HuH-7.5 (cell line): Measurements from ENCODE around the gene ESPL1.
A peak's percentile ranks its signal among the peaks of the same experiment; 100 is the strongest.
"Not testable (repeated sequence)": the region's sequence is repeated elsewhere in the genome, so short reads cannot be mapped to it uniquely, and the experiment has no call there.

Source experiments
- DNase-seq: peaks from one replicate; pipeline ENCODE4 v3.0.0; 2011; ENCODE audit warnings: low spot score

The ESPL1 gene

DNA sequence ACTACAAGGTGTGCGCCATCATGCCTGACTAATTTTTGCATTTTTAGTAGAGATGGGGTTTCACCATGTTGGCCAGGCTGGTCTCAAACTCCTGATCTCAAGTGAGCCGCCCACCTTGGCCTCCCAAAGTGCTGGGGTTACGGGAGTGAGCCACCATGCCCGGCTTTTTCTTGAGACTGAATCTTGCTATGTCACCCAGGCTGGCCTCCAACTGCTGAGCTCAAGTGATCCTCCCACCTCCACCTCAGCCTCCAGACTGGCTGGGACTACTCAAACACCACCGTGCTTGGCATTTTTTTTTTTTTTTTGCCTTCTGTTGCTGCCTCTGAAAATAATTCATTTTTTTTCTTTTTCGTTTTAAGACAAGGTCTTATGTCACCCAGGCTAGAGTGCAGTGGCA, 8.2 kb upstream of the ESPL1 start:
- no peak for DNase-seq

DNA sequence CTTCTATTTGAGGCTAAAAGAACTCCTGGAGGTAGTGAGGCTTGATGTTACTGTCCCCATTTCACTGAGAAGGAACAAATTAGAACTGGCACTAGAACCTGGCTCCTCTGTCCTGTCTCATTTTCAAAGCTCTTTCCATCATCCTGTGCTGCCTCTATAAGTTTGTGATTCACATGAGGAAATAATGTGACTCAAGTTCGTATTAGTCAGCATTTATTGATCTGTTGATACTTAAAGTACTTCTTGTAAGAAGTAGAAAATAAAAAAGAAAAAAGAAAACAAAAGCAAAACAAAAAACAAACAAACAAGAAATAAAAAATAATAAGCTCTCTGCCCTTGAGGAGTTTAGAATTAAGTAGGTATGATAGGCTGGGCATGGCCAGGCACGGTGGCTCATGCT, 2.3 kb upstream of the ESPL1 start:
- no peak for DNase-seq

DNA sequence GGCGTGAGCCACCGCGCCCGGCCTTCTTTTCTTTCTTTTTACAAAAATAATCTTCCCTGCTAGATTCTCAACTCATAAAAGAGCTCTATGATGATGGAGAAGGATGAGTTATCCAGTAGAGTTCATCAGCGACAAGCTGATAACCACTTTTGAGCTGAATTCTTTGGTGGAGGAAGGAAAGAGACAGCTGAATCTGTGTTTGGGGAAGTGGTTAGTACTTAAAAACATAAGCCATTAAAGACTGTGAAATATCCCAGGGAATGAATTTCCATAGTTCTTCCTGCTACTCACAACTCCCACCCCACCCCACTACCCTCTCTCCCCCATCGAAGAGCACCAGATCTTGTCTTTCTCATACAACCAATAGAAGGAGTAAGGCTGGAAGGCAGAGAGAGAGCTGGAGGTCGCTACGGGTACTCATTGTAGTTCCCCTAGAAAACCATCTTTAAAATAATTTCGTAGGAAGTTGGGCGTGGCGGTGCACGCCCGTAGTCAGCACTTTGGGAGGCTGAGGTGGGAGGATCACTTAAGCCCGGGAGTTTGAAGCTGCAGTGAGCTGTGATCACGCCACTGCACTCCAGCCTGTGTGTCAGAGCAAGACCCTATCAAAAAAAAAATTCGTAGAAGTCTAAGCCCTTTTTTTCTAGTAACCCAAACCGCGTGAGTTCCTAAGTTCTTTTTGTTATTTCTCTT, 647 bp upstream of the ESPL1 start:
- DNase-seq = no peak

DNA sequence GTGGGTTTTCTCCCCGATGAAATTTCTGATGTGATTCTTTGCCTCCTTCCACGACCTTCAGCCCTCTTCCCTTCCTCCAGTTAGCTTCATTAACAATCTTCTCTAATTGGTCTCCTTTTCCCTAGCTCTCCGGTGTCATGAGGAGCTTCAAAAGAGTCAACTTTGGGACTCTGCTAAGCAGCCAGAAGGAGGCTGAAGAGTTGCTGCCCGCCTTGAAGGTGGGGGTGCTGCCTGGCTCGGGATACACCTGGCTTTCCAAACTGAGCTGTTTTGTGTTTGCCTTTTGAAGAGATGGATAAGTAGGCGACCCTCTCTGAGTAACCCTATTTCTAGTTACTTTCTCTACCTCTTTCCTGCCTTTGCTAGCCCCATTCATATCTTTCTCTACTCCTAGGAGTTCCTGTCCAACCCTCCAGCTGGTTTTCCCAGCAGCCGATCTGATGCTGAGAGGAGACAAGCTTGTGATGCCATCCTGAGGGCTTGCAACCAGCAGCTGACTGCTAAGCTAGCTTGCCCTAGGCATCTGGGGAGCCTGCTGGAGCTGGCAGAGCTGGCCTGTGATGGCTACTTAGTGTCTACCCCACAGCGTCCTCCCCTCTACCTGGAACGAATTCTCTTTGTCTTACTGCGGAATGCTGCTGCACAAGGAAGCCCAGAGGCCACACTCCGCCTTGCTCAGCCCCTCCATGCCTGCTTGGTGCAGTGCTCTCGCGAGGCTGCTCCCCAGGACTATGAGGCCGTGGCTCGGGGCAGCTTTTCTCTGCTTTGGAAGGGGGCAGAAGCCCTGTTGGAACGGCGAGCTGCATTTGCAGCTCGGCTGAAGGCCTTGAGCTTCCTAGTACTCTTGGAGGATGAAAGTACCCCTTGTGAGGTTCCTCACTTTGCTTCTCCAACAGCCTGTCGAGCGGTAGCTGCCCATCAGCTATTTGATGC, 797 bp downstream of the ESPL1 start:
- no peak for DNase-seq

DNA sequence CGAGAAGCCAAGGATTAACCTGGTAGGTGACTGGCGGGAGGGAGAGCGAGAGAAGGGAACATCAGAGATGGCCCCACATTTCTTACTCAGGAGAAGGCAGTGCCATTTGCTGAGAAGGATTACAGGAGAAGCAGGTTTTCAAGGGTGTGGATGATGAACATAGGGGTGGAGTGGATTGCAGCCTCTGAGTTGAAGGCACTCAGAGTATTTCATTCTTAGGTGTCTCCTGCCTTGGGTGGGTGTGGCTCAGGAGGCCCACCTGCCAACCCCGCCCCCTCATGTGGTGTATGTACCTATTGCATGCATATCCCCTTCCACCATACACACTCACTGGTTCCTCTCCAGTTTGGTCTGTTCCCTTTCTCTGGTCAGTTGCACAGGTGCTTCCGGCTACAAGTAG, 6.3 kb downstream of the ESPL1 start:
- DNase-seq = no peak

DNA sequence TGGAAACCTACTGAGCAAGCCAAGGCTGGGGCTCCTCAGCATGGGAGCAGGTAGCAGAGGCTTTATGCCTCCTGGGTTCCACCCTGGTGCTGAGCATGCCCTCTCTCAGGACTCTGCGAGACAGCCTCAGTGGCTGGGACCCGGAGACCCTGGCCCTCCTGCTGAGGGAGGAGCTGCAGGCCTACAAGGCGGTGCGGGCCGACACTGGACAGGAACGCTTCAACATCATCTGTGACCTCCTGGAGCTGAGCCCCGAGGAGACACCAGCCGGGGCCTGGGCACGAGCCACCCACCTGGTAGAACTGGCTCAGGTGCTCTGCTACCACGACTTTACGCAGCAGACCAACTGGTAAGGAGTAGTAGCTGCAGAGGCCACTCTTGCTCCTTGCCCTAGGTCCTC, 8.4 kb downstream of the ESPL1 start:
- no peak for DNase-seq

DNA sequence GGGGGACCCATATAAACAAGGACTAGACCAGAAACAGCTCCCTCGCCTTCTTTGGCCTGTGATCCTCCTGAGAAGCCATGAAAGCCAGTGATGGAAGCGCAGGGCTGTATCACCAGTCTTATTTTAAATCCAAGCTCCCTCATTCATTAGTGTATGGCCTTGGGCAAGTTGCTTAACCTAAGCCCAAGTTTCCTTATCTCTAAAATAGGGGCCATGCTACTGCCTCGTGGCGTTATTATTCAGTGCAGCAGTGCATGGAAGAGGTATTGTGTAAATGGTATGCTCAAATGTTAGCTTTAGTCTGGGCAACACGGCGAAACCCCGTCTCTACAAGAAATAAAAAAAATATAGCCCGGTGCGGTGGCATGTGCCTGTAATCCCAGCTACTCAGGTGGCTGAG, 9.9 kb downstream of the ESPL1 start:
- no peak for DNase-seq

DNA sequence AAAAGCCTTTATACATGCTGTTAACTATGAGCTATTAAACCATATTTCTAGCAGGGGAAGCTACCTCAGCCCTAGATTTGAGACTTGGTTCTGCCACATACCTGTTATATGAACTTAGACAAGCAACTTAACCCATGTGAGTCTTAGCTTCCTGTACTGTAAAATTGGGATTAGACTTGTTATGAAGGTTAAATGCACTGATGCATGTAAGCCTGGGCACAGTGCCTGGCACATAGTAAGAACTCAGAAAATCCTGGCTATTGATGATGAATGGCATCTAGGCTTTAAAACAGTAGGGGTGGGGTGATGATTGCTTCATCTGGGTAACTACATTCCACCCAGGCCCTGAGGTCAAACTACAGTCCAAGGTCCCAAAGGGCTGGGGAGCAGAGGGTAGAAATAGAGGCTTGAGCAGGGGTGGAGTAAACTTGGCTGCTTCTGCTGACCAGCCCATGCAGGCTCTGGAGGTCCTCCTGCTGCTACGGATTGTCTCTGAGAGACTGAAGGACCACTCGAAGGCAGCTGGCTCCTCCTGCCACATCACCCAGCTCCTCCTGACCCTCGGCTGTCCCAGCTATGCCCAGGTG, 11.3 kb downstream of the ESPL1 start:
- DNase-seq = peak; percentile 28

DNA sequence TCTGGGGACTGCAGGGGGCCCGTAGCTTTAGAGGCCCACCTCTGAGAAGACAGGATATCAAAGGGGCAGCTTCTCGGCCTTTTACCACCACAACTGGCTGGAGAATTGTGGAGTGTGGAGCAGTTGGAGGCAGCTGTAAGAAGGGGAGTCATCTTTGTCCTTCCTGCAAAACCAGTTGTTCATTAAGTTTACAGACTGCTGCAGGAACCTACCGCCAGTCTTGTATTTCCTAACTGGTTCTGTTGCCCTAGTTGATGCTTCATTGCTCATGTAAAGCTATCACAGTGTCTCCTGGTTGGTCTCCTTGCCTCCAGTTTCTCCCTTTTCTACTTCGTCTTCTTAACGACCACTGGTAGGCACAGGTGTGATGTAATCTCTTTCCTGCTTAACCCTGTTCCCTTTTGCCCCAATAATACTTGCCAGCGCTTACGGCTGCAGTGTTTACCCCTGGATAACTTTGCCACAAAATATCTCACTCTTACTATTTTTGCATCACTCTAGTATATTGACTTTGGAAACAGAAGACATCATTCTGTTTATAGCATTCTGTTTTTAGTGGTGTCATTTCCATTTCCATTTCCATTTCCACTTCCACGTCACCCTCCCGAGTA, 11.9 kb downstream of the ESPL1 start:
- DNase-seq = no peak

DNA sequence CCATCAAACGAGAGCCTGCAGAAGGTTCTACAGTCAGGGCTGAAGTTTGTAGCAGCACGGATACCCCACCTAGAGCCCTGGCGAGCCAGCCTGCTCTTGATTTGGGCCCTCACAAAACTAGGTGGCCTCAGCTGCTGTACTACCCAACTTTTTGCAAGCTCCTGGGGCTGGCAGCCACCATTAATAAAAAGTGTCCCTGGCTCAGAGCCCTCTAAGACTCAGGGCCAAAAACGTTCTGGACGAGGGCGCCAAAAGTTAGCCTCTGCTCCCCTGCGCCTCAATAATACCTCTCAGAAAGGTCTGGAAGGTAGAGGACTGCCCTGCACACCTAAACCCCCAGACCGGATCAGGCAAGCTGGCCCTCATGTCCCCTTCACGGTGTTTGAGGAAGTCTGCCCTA, 18.3 kb downstream of the ESPL1 start:
- no peak for DNase-seq

DNA sequence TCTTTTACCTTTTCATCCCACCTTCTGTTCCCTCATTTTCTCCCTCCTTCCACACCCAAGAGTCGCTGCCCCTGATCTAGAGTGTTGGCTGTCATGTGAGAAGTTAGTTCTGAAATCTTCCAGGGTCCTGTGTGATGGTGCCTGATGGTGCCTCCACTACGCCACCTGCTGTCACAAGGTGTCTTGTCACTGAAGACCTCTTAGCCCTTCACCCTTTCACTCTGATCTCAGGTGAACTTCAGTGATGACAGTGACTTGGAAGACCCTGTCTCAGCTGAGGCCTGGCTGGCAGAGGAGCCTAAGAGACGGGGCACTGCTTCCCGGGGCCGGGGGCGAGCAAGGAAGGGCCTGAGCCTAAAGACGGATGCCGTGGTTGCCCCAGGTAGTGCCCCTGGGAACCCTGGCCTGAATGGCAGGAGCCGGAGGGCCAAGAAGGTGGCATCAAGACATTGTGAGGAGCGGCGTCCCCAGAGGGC, 19.7 kb downstream of the ESPL1 start:
- DNase-seq = peak; percentile 69

DNA sequence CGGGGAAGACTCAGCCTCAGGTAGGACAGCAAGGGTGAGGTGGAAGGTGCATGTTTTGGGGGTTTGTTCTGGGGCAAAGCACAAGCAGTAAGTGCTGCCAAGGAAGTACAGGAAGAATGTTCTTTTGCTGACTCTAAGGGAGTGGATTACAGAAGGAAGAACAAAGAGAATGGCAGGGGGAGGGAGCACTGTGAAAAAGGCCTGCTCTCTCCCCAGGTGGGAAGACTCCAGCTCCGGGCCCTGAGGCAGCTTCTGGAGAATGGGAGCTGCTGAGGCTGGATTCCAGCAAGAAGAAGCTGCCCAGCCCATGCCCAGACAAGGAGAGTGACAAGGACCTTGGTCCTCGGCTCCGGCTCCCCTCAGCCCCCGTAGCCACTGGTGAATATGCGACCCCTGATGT, 20.2 kb downstream of the ESPL1 start:
- no peak for DNase-seq

DNA sequence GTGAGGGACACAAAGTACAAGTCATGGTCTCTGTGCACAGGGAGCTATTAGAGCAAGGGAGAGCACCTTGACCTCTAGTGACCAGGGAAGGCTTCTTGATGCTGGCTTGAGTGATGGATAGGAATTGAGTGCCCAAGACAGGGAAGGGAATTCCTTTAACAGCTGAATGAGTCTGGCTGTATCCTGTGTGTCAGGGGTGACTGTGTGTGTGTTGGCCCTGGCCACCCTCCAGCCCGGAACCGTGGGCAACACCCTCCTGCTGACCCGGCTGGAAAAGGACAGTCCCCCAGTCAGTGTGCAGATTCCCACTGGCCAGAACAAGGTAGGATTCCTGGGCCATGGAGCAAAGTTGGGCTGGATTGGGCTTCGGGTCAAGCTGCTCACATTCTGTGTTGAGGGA, 21.8 kb downstream of the ESPL1 start:
- no peak for DNase-seq

DNA sequence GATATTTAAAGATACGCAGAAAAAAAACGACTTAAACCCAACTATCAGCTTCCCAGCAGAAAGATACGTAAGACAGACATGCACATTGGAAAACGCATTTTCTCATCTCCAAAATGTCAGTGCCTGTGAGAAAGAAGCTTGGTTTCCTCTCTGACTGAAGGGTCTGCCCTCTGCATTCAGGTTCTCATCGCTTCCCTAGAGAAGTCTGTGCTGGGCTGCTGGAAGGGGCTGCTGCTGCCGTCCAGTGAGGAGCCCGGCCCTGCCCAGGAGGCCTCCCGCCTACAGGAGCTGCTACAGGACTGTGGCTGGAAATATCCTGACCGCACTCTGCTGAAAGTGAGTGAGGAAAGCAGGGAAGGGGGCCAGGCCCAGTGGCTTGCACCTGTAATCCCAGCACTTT, 22.6 kb downstream of the ESPL1 start:
- no peak for DNase-seq

DNA sequence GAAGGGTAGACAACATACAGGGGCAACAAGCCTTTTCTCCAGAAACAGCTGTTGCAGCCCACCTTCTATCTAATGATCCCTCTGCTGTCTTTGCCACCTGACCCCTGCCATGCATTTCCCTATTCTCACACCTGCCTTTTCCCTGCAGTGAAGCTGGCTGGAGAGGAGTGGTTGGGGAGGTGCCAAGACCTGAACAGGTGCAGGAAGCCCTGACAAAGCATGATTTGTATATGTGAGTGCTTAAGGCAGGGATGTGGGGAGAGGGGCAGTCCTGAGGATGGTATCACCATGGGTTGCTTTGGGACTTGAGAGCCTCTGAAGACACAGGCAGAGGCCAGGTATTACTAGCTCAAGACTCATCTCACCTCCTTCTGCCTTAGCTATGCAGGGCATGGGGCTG, 24.3 kb downstream of the ESPL1 start:
- DNase-seq = no peak

DNA sequence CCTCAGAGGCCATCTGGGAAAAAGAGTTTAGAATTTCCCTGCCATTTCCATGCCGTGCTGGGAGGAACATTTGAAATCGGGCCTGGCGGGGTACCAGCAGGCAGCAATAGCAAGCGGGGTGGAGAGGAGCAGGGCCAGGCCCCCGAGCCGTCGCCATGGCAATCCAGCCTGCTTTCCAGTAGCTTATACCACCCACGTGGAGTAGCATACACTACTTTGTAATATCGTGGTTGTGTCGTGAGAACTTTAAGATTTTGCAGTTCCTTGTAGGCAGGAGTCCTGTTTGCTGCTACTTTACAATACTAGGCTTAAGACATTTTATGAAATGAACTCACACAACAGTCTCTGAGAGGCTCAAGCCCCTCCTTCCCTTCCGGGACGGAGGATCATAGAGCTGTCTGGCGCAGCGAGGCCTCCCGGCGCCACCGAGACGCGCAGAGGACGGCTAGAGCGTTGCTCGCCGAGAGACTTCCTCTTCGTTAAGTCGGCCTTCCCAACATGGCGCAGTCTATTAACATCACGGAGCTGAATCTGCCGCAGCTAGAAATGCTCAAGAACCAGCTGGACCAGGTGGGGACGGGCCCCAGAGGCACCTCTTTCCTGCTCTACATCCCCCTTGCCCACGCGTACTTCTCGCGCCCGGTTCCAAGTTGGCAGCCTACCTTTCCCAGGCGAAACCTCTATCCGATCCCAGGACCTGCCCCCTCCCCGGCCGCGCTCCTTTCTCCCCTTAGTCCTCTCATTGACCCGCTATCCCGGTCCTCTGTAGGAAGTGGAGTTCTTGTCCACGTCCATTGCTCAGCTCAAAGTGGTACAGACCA, 27.2 kb downstream of the ESPL1 start, which contains the start of gene PFDN5:
TSS of gene PFDN5 (plus strand) at position 473 of the 821 bp plus-strand sequence. CDS start at position 499, 26 bp downstream.
- peak; percentile 79 for DNase-seq

DNA sequence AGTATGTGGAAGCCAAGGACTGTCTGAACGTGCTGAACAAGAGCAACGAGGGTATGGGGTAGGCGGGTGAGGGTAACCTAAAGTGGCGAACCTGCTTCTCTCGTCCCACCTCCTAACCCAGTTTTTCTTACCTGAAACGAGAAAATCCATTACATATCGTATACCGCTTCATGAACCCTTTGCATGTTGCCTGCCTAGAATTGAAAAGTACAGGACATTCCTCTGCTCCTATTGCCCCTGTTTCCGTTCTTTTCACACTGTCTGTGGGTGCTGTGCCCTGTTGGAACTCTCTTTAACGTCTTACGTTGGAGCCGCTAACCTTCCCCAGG, 27.8 kb downstream of the ESPL1 start:
- DNase-seq = no peak

DNA sequence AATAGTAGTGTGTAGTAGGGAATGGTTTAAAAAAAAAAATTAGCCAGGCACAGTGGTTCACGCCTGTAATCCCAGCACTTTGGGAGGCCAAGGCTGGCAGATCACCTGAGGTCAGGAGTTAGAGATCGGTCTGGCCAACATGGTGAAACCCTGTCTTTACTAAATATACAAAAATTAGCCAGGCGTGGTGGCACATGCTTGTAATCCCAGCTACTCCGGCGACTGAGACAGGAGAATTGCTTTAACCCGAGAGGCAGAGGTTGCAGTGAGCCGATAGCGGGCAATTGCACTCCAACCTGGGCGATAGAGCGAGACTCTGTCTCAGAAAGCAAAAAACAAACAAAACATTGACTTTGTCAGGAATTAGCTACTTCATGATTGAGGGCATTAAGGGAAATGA, 29.0 kb downstream of the ESPL1 start:
- not testable (repeated sequence) for DNase-seq

DNA sequence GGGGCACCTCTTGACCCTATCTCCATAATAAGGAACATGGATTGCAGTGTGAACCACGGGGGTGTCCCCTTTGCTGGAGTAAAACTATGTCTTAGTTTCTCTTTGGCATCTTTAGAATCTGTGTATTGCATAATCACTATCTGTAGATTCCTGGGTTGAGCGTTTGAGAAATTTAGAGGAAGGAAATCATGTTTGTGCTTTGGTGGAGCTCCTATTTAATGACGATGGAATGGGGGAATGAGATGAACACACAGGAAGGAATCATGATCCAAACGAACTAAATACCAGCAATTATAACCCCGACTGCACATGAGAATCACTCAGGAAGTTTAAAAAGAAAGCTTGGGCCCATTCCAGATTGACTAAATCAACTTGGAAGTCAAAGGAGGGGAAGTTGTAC, 30.1 kb downstream of the ESPL1 start:
- no peak for DNase-seq

DNA sequence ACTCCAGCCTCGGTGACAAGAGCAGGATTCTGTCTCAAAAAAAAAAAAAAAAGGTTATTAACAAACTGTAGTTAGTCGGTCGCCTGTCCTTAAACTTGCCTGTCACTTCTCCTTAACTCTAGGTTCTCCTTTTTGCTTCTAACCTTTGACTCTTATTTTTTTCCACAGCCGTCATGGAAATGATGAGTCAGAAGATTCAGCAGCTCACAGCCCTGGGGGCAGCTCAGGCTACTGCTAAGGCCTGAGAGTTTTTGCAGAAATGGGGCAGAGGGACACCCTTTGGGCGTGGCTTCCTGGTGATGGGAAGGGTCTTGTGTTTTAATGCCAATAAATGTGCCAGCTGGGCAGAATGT, 31.0 kb downstream of the ESPL1 start:
- DNase-seq = no peak

DNA sequence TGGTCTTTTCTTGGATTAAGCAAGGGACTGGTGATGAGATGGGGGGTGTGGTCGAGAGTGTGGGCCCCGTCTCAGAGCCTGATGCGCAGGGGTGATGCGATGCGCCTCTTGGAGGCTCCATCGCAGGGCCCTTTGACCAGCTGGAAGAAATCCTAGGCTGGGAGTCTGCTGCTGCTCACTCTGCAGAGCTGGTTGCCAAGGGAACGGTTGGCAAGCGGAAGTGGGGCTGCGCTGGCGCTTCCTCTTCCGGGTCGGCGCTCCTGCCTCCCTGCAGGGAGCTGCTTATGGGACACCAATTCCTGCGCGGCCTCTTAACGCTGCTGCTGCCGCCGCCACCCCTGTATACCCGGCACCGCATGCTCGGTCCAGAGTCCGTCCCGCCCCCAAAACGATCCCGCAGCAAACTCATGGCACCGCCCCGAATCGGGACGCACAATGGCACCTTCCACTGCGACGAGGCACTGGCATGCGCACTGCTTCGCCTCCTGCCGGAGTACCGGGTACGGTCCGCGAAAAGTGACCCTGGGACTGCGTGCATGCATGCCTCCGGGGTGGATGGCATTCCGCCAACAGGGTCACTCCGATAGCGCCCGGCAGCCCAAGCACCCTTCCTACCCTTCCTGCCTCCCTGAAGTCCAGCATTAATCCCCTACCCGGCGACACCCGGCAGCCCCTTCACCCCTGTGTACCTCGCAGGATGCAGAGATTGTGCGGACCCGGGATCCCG, 31.5 kb downstream of the ESPL1 start, which contains the start of gene MYG1:
TSS of gene MYG1 (plus strand) at position 242 of the 727 bp plus-strand sequence. CDS start at position 285, 43 bp downstream.
- peak; percentile 87 for DNase-seq
